AG10803 (cell line): ENCODE data around the gene ROR1.

ENCODE experiments used
- DNase-seq: peaks from one replicate; pipeline ENCODE4 v3.0.0; 2010; ENCODE audit warnings: low read depth
- H3K4me3 ChIP-seq: 2 replicates; pipeline ENCODE4 v1.5.1; 2011; ENCODE audit warnings: mild to moderate bottlenecking, low read length, control low read depth
- TF ChIP-seq, protein P1 (sequence below): conservative IDR thresholded peaks from 2 replicates; pipeline ENCODE4 v1.5.1; 2011; ENCODE audit warnings: mild to moderate bottlenecking, low read length, control low read depth, inconsistent platforms

Gene ROR1

DNA sequence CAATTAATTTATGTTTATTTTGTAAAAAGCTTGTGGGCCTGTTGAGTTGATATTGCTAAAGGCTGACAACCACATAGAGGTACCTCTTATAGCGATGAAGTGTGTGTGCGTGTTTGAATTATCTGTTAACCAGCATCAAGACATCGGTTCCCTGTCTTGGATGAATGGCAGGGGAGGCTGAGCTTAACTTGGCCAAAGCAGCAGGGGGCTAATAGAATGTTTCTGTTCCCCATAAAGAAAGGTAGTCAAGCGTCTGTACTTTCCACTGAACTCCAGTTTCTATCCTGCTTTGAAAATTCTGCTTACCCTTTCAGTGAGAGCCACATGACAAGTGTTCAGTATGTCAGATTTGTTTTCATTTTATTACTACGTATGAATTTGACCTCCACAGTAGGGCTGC is 63.0 kb downstream of the ROR1 start:
- TF ChIP-seq, protein P1, sequence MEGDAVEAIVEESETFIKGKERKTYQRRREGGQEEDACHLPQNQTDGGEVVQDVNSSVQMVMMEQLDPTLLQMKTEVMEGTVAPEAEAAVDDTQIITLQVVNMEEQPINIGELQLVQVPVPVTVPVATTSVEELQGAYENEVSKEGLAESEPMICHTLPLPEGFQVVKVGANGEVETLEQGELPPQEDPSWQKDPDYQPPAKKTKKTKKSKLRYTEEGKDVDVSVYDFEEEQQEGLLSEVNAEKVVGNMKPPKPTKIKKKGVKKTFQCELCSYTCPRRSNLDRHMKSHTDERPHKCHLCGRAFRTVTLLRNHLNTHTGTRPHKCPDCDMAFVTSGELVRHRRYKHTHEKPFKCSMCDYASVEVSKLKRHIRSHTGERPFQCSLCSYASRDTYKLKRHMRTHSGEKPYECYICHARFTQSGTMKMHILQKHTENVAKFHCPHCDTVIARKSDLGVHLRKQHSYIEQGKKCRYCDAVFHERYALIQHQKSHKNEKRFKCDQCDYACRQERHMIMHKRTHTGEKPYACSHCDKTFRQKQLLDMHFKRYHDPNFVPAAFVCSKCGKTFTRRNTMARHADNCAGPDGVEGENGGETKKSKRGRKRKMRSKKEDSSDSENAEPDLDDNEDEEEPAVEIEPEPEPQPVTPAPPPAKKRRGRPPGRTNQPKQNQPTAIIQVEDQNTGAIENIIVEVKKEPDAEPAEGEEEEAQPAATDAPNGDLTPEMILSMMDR: no peak
- no peak for DNase-seq
- H3K4me3 ChIP-seq: no peak overlapping the region

DNA sequence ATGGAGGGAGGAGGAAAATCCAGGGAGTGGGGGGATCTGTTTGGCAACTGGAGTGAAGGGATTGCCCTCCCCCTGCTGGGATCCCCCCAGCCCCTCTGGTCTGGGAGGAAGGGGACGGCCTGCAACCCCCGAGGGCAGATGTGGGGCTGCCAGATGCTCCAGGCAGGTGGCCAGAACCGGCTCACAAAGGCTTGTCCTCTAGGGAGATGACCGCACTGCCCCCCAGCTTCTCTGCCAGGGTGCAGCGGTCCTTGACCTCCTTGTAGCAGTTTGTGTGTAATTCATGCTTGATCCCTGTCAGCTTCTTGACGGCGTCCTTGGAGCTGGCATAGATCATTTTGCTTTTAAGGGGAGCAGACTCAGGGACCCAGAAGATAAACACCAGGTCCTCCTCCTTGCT is 69.2 kb downstream of the ROR1 start:
- TF ChIP-seq, protein P1: no peak
- DNase-seq: no peak
- no peak overlapping the region for H3K4me3 ChIP-seq

DNA sequence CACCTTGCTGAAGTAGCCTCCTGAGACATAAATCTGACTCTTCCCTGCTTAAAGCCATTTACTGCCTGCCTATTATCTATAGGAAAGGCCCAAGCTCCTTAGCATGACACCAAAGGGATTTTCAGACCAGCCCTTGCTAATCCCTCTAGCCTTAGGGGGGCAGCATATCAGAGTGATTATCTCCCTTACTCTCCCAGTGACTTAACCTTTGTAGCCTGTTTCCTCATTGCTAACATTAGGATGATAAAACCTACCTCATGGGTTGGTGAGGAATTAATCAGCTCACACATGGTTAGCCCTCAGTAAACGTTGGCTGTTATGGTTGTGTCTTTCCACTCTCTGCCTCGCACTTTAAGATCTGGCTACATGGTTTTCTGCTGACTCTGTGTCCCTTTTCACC is 70.1 kb downstream of the ROR1 start:
- TF ChIP-seq, protein P1: no peak
- no peak overlapping the region for H3K4me3 ChIP-seq
- DNase-seq: no peak

DNA sequence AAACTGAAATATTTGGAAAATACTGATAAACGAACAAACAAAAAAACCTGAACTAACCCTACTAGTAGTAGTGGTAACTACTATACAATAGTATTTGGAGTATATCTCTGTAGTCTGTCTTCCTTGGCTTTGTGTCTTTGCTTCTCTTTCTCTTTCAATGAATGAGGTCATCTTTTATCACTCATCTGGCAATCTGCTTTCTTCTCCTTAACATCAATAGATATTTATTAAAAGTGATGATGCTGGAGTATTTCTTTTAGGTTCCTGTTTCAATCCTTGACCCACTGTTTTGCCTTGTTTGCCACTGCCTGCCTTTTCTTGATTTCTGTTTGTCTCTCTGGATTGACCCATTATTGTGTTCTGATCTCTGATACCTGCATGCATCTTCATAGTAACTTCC is 71.5 kb downstream of the ROR1 start:
- no peak overlapping the region for H3K4me3 ChIP-seq
- TF ChIP-seq, protein P1: no peak
- no peak for DNase-seq

DNA sequence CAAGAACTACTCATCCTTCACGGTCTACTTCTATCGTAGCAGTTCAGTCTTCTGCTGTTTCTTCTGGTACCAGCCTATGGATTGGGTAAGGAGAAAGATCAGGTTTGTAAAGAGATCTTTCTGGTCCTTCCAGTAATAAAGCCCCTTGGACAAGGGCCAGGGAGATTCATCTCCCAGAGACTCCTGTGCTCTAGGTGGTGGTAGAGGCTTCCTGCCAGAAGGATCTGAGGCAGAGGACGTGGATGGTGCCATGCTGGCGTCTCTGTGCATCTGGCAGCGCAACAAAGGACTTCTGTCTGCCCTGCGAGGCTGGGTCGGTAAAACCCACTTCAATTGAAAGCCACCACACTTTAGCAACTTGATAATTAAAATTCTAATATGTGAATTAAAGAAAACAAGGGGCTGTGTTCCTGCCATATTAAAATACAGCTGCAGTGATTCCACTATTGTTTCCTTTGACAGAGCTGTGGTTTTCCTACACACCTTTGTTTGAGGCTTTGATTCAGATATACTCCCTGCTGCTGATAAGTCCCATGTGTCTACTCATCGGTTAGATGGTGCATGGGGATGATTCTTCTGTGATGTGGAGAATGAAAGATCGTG is 73.6 kb downstream of the ROR1 start:
- TF ChIP-seq, protein P1: no peak
- H3K4me3 ChIP-seq: no peak overlapping the region
- DNase-seq: no peak

DNA sequence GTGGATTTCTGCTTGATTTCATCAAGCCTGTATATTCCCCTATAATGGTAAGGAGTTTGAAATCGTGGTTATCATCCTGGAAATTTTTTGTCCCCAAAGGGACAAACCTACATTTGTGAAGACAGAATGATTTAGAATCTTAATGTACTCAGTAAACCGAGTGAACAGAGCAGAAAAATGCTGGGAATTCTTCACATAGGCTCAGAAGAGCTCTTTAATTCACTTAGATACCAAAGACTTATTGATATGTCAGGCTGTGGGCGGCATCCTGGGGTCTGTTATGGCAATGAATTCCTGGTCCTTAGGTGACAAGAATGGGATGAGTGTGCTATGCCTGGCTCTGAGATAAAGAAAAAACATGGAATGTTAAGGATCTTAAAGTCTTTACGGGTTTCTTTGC is 74.9 kb downstream of the ROR1 start:
- TF ChIP-seq, protein P1: no peak
- no peak for DNase-seq
- no peak overlapping the region for H3K4me3 ChIP-seq

DNA sequence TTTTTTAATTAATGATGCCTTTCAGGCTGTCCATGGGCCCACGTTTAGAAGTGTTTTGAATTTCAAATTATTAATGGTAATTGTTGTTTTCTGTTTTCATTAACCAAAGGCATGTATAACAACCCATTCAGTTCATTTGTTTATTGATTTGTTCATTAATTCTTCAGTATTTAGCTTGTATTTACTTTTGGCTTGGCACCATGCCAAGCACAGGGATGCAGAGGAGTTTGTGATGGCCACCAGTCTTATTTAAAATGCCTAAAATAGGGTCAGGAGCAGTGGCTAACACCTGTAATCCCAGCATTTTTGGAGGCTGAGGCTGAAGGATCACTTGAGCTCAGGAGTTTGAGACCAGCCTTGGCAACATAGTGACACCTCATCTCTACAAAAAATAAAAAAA is 75.3 kb downstream of the ROR1 start:
- H3K4me3 ChIP-seq: no peak overlapping the region
- DNase-seq: no peak
- TF ChIP-seq, protein P1: no peak
